Suppressor macrophage treated with lipopolysaccharide for 1 hour (primary cell): ENCODE data around the gene CYP46A1.
"Not testable (repeated sequence)": the region's sequence is repeated elsewhere in the genome, so short reads cannot be mapped to it uniquely, and the experiment has no call there.

Experiments used
- DNase-seq, 3 donors: peaks; one replicate each; pipeline ENCODE4 v3.0.0-alpha.2; 2020 to 2022

The CYP46A1 gene

GRCh38 chr14:99683619-99684409, at the start of gene CYP46A1:
TSS of gene CYP46A1 (plus strand) at chr14:99684298. CDS start at chr14:99684418, 120 bp downstream.
- peak; percentile 99 to 100 (median 99) for DNase-seq

GRCh38 chr14:99634443-99634842, 49.7 kb upstream of the CYP46A1 start:
- DNase-seq = no peak

- DNase-seq = no peak
These were observed 49.0 kb upstream of the CYP46A1 start for GRCh38 chr14:99635116-99635515.

- DNase-seq = no peak
These were observed 47.6 kb upstream of the CYP46A1 start for GRCh38 chr14:99636487-99636886.

- no peak for DNase-seq
These were observed 46.5 kb upstream of the CYP46A1 start for GRCh38 chr14:99637624-99638023.

- not testable (repeated sequence) for DNase-seq
These were observed 41.3 kb upstream of the CYP46A1 start for GRCh38 chr14:99642771-99643170.

GRCh38 chr14:99643343-99643742, 40.8 kb upstream of the CYP46A1 start:
- no peak for DNase-seq

GRCh38 chr14:99644035-99644587, 40.0 kb upstream of the CYP46A1 start:
- DNase-seq = no peak

- DNase-seq = no peak
These were observed 39.2 kb upstream of the CYP46A1 start, which contains the start of gene HHIPL1 for GRCh38 chr14:99644723-99645544. TSS of gene HHIPL1 (plus strand) at chr14:99645129. CDS start at chr14:99645208, 79 bp downstream.

GRCh38 chr14:99645545-99646505, 38.3 kb upstream of the CYP46A1 start:
- DNase-seq = no peak

GRCh38 chr14:99647411-99647810, 36.7 kb upstream of the CYP46A1 start:
- no peak for DNase-seq

GRCh38 chr14:99648027-99648784, 35.9 kb upstream of the CYP46A1 start:
- no peak for DNase-seq

GRCh38 chr14:99649219-99649618, 34.9 kb upstream of the CYP46A1 start:
- no peak for DNase-seq

- no peak for DNase-seq
These were observed 34.5 kb upstream of the CYP46A1 start for GRCh38 chr14:99649643-99650042.

GRCh38 chr14:99650189-99650588, 33.9 kb upstream of the CYP46A1 start:
- no peak for DNase-seq

- DNase-seq = no peak
These were observed 31.9 kb upstream of the CYP46A1 start for GRCh38 chr14:99651953-99652746.

- DNase-seq = no peak
These were observed 29.7 kb upstream of the CYP46A1 start for GRCh38 chr14:99654235-99654985.

- DNase-seq = no peak
These were observed 28.6 kb upstream of the CYP46A1 start for GRCh38 chr14:99655521-99655920.

GRCh38 chr14:99656171-99656570, 27.9 kb upstream of the CYP46A1 start:
- no peak for DNase-seq

- DNase-seq = no peak
These were observed 26.4 kb upstream of the CYP46A1 start for GRCh38 chr14:99657645-99658155.
